ENCODE results near the gene ANXA5. TPM values are rescaled to one million over a fixed set of nuclear protein-coding genes. Genes with fewer than 3 reads are reported as not detected.

The ANXA5 gene
- total RNA-seq, 1 experiment from 2014 or later: 230 TPM

- H2AFZ ChIP-seq: no peak overlapping the region
- ChIA-PET POLR2A (ENCODE audit: unreplicated experiment) (interaction anchor here (0.6 kb wide), 1 partner anchor 113 kb away, joined by 3 read pairs; no protein-coding TSS in a partner anchor), CTCF (no interaction called here)
- no peak overlapping the region for H3K4me2 ChIP-seq
- H4K20me1 ChIP-seq (ENCODE audit: insufficient read depth): no peaks in the 10 kb centered on the region
- no TSS peak for BruUV-seq (replicated peaks)
- no peaks in the 10 kb centered on the region for H3K79me2 ChIP-seq (ENCODE audit: low read depth)
- peaks cover 33% of the 10 kb centered on the region for H3K4me1 ChIP-seq (replicated peaks; ENCODE audit: insufficient read depth)
- DNase-seq: no peak
- H3K27me3 ChIP-seq (ENCODE audit: insufficient read depth, low read depth): no peaks in the 10 kb centered on the region
- H3K9me3 ChIP-seq (ENCODE audit: insufficient read depth, low read depth): no peaks in the 10 kb centered on the region; the same call in 1 of the 2 replicates
- H3K27ac ChIP-seq: no peak overlapping the region
- H3F3A ChIP-seq (ENCODE audit: insufficient read depth, low read depth): no peaks in the 10 kb centered on the region; the same call in 1 of the 2 replicates
- no peak for TF ChIP-seq EZH2 (IDR thresholded peaks at IDR 0.05; ENCODE audit: low read depth)
- no peak for TF ChIP-seq CTCF (conservative IDR thresholded peaks at IDR 0.05)
- no peaks in the 10 kb centered on the region for H3K9me2 ChIP-seq (ENCODE audit: insufficient read depth)
- H3K36me3 ChIP-seq (ENCODE audit: low read depth): no peaks in the 10 kb centered on the region
- no peak overlapping the region for H3K4me3 ChIP-seq
- intact Hi-C loops (cut with micrococcal nuclease; ENCODE audit: unreplicated experiment): no loop called here
Observed at GRCh38 chr4:121705521-121705920, 8.7 kb upstream of the ANXA5 start.

GRCh38 chr4:121702136-121702535 lies 5.4 kb upstream of the ANXA5 start:
- no peak overlapping the region for H3K27ac ChIP-seq
- no peak for TF ChIP-seq CTCF (conservative IDR thresholded peaks at IDR 0.05)
- TF ChIP-seq EZH2 (IDR thresholded peaks at IDR 0.05; ENCODE audit: low read depth): no peak
- DNase-seq: no peak

DNA sequence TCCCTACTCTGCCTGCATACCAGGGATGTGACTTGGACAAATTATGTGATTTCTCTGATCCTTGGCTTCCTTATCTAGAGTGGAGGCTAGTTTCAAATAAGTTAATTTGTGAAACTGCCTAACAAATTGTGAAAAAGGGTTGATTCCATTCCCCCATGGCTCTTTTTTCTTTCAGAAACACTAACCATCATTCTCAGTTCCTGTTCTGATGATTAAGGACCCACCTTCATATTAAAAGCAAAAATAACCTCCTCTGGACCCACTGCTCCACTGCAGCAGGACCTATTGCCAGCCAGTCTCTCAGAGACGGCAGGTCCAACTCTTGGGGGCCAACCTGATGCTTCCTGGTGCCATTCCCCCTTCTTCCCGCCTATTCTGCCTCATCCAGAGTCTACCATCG lies 4.5 kb upstream of the ANXA5 start:
- no peak overlapping the region for H3K4me3 ChIP-seq
- H3K27ac ChIP-seq: no peak overlapping the region
- H4K20me1 ChIP-seq (ENCODE audit: insufficient read depth): no peaks in the 10 kb centered on the region
- no peaks in the 10 kb centered on the region for H3K9me3 ChIP-seq (ENCODE audit: insufficient read depth, low read depth)
- H2AFZ ChIP-seq: no peak overlapping the region
- peaks cover 2% of the 10 kb centered on the region; the same call in 1 of the 2 replicates for H3F3A ChIP-seq (ENCODE audit: insufficient read depth, low read depth)
- ChIA-PET POLR2A (ENCODE audit: unreplicated experiment) (no interaction called here), CTCF (no interaction called here)
- H3K4me1 ChIP-seq (replicated peaks; ENCODE audit: insufficient read depth): peaks cover 8% of the 10 kb centered on the region
- H3K79me2 ChIP-seq (ENCODE audit: low read depth): peaks cover 4% of the 10 kb centered on the region
- no peaks in the 10 kb centered on the region for H3K36me3 ChIP-seq (ENCODE audit: low read depth)
- no peaks in the 10 kb centered on the region for H3K9me2 ChIP-seq (ENCODE audit: insufficient read depth)
- no peak for TF ChIP-seq CTCF (conservative IDR thresholded peaks at IDR 0.05)
- no peak for TF ChIP-seq EZH2 (IDR thresholded peaks at IDR 0.05; ENCODE audit: low read depth)
- BruUV-seq (replicated peaks): no TSS peak
- intact Hi-C loops (cut with micrococcal nuclease; ENCODE audit: unreplicated experiment): no loop called here
- H3K4me2 ChIP-seq: no peak overlapping the region
- DNase-seq: no peak
- H3K27me3 ChIP-seq (ENCODE audit: insufficient read depth, low read depth): no peaks in the 10 kb centered on the region

More at GRCh38 chr4:121702136-121702535, 5.4 kb upstream of the ANXA5 start:
- no peak overlapping the region for H3K4me2 ChIP-seq
- ChIA-PET POLR2A (ENCODE audit: unreplicated experiment) (no interaction called here), CTCF (no interaction called here)
- H3K9me3 ChIP-seq (ENCODE audit: insufficient read depth, low read depth): no peaks in the 10 kb centered on the region
- intact Hi-C loops (cut with micrococcal nuclease; ENCODE audit: unreplicated experiment): no loop called here
- H3F3A ChIP-seq (ENCODE audit: insufficient read depth, low read depth): no peaks in the 10 kb centered on the region
- H3K9me2 ChIP-seq (ENCODE audit: insufficient read depth): no peaks in the 10 kb centered on the region
- H3K79me2 ChIP-seq (ENCODE audit: low read depth): no peaks in the 10 kb centered on the region
- no peak overlapping the region for H3K4me3 ChIP-seq
- H4K20me1 ChIP-seq (ENCODE audit: insufficient read depth): no peaks in the 10 kb centered on the region
- H3K27me3 ChIP-seq (ENCODE audit: insufficient read depth, low read depth): no peaks in the 10 kb centered on the region
- H3K36me3 ChIP-seq (ENCODE audit: low read depth): no peaks in the 10 kb centered on the region
- H3K4me1 ChIP-seq (replicated peaks; ENCODE audit: insufficient read depth): peaks cover 17% of the 10 kb centered on the region
- no TSS peak for BruUV-seq (replicated peaks)
- H2AFZ ChIP-seq: no peak overlapping the region

Data from PC-9 (cell line).